Measurements from ENCODE around the gene DCHS1.

Gene DCHS1

GRCh38 chr11:6588018-6588417 is 67.6 kb downstream of the DCHS1 start:
- Histone ChIP-seq H3K36me3 (ENCODE audit: control insufficient read depth, insufficient read depth, low read length) (no peaks in the 10 kb centered on the region), H3K27ac (ENCODE audit: insufficient read depth, low read depth, low read length, poor library complexity, severe bottlenecking) (no peak overlapping the region), H3K4me1 (ENCODE audit: control insufficient read depth, insufficient read depth, low read length) (peaks cover 5% of the 10 kb centered on the region), H3K9me3 (ENCODE audit: control insufficient read depth, low read length) (no peaks in the 10 kb centered on the region), H3K27me3 (ENCODE audit: control insufficient read depth, insufficient read depth, low read length, poor library complexity, severe bottlenecking) (no peaks in the 10 kb centered on the region), H3K4me3 (ENCODE audit: insufficient read depth, low read depth, low read length) (no peak overlapping the region)
- no CpG with 5 or more reads among the region's 1 CpG for WGBS, 2 experiments

DNA sequence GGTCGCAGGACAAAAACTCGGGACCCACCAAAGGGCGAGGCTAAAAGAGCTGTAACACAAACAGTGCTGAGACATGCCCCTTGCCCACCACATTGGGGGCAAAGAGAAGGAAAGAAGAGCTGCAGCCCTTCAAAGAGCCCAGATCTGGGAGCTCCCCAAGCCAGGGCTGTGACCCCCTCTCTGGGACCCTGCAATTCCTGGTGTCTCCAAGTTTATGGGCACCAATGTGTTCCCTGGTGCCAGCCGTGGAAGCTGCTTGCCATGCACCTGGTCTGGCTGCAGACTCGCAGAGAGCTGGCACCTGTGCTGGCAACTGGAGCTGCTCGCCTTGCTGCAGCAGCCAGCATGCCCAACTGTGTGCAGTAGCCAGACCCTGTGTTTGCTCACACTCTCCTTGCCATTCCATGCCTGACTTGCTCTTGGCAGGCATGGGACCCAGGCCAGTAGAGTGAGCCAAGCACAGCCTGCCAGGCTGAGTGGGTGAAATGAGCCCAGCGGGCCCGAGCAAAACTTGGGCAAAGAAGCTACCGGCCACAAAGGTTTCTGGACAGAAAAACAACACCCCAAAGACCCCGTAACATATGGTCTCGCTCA is 68.2 kb downstream of the DCHS1 start:
- Histone ChIP-seq H3K27ac (ENCODE audit: insufficient read depth, low read depth, low read length, poor library complexity, severe bottlenecking) (no peak overlapping the region), H3K36me3 (ENCODE audit: control insufficient read depth, insufficient read depth, low read length) (no peaks in the 10 kb centered on the region), H3K4me1 (ENCODE audit: control insufficient read depth, insufficient read depth, low read length) (peaks cover 4% of the 10 kb centered on the region), H3K27me3 (ENCODE audit: control insufficient read depth, insufficient read depth, low read length, poor library complexity, severe bottlenecking) (no peaks in the 10 kb centered on the region), H3K4me3 (ENCODE audit: insufficient read depth, low read depth, low read length) (no peak overlapping the region), H3K9me3 (ENCODE audit: control insufficient read depth, low read length) (no peaks in the 10 kb centered on the region)
- 92 to 95% methylated on average over 11 of the region's 11 CpGs for WGBS, 2 experiments

GRCh38 chr11:6586434-6587359 is 68.9 kb downstream of the DCHS1 start:
- Histone ChIP-seq H3K4me1 (ENCODE audit: control insufficient read depth, insufficient read depth, low read length) (no peaks in the 10 kb centered on the region), H3K27ac (ENCODE audit: insufficient read depth, low read depth, low read length, poor library complexity, severe bottlenecking) (no peak overlapping the region), H3K4me3 (ENCODE audit: insufficient read depth, low read depth, low read length) (no peak overlapping the region), H3K27me3 (ENCODE audit: control insufficient read depth, insufficient read depth, low read length, poor library complexity, severe bottlenecking) (no peaks in the 10 kb centered on the region), H3K36me3 (ENCODE audit: control insufficient read depth, insufficient read depth, low read length) (no peaks in the 10 kb centered on the region), H3K9me3 (ENCODE audit: control insufficient read depth, low read length) (no peaks in the 10 kb centered on the region)
- WGBS, 2 experiments: 92 to 93% methylated on average over 25 of the region's 25 CpGs

DNA sequence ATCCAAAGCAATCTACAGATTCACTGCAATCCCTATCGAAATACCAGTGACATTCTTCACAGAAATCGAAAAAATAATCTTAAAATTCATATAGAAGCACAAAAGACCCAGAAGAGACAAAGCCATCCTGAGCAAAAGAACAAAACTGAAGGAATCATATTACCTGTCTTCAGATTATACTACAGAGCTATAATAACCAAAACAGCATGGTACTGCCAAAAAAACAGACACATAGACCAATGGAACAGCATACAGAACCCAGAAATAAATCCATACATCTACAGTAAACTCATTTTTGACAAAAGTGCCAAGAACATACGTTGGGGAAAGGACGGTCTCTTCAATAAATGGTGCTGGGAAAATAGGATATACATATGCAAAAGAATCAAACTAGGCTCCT is 71.1 kb downstream of the DCHS1 start:
- Histone ChIP-seq H3K4me3 (ENCODE audit: insufficient read depth, low read depth, low read length) (no peak overlapping the region), H3K9me3 (ENCODE audit: control insufficient read depth, low read length) (no peaks in the 10 kb centered on the region), H3K27ac (ENCODE audit: insufficient read depth, low read depth, low read length, poor library complexity, severe bottlenecking) (no peak overlapping the region), H3K4me1 (ENCODE audit: control insufficient read depth, insufficient read depth, low read length) (no peaks in the 10 kb centered on the region), H3K27me3 (ENCODE audit: control insufficient read depth, insufficient read depth, low read length, poor library complexity, severe bottlenecking) (no peaks in the 10 kb centered on the region), H3K36me3 (ENCODE audit: control insufficient read depth, insufficient read depth, low read length) (no peaks in the 10 kb centered on the region)
- WGBS, 2 experiments: 95% methylated on average over 3 to 4 of the region's 4 CpGs

DNA sequence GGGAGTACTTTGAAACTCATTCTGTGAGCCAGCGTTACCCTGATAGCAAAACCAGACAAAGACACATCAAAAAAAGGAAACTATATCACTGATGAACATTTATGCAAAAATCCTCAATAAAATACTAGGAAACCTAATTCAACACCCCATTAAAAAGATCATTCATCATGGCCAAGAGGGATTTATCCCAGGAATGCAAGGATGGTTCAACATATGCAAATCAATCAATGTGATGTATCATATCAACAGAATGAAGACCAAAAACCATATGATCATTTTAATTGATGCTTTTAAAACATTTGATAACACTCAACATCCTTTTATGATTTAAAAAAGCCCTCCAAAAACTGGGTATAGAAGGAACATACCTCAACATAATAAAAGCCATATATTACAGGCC is 72.0 kb downstream of the DCHS1 start:
- WGBS, 2 experiments: 73 to 87% methylated on average over 1 of the region's 1 CpG

DNA sequence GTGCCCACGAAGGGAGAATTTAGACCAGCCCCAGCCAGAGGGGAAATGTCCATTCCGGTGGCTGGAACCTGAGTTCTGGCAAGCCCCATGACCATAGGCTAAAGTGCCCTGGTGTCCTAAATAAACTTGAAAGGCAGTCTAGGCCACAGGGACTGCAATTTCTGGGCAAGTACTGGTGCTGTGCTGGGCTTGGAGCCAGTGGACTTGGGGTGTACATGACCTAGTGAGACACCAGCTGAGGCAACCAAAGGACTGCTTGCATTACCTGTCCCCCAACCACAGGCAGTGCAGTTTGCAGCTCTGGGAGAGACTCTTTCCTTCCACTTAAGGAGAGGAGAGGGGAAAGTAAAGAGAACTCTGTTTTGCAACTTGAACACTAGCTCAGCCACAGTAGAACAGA is 75.9 kb downstream of the DCHS1 start:
- WGBS, 2 experiments: 88 to 93% methylated on average over 2 of the region's 2 CpGs
- Histone ChIP-seq H3K9me3 (ENCODE audit: control insufficient read depth, low read length) (no peaks in the 10 kb centered on the region), H3K27me3 (ENCODE audit: control insufficient read depth, insufficient read depth, low read length, poor library complexity, severe bottlenecking) (no peaks in the 10 kb centered on the region), H3K27ac (ENCODE audit: insufficient read depth, low read depth, low read length, poor library complexity, severe bottlenecking) (no peak overlapping the region), H3K4me3 (ENCODE audit: insufficient read depth, low read depth, low read length) (no peak overlapping the region), H3K36me3 (ENCODE audit: control insufficient read depth, insufficient read depth, low read length) (no peaks in the 10 kb centered on the region), H3K4me1 (ENCODE audit: control insufficient read depth, insufficient read depth, low read length) (no peaks in the 10 kb centered on the region)

More for the DNA sequence above, 72.0 kb downstream of the DCHS1 start:
- Histone ChIP-seq H3K27ac (ENCODE audit: insufficient read depth, low read depth, low read length, poor library complexity, severe bottlenecking) (no peak overlapping the region), H3K4me1 (ENCODE audit: control insufficient read depth, insufficient read depth, low read length) (no peaks in the 10 kb centered on the region), H3K9me3 (ENCODE audit: control insufficient read depth, low read length) (no peaks in the 10 kb centered on the region), H3K27me3 (ENCODE audit: control insufficient read depth, insufficient read depth, low read length, poor library complexity, severe bottlenecking) (no peaks in the 10 kb centered on the region), H3K36me3 (ENCODE audit: control insufficient read depth, insufficient read depth, low read length) (no peaks in the 10 kb centered on the region), H3K4me3 (ENCODE audit: insufficient read depth, low read depth, low read length) (no peak overlapping the region)

DNA sequence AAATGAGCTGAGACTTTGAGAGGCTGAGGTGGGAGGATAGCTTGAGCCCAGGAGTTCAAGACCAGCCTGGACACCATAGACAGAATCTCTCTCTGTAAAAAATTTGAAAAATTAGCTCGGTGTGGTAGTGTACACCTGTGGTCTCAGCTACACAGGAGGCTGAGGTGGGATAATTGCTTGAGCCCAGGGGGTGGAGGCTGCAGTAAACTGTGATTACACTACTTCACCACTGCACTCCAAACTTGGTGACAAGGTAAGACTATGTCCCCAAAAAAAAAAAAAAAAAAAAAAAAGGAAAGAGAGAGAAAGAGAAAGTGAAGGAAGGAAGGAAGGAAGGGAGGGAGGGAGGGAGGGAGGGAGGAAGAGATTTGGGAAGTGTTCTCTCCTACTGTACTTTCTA is 77.5 kb downstream of the DCHS1 start:
- H3K27ac ChIP-seq (ENCODE audit: insufficient read depth, low read depth, low read length, poor library complexity, severe bottlenecking): no peak overlapping the region
- H3K9me3 ChIP-seq (ENCODE audit: control insufficient read depth, low read length): no peaks in the 10 kb centered on the region
- no peaks in the 10 kb centered on the region for H3K36me3 ChIP-seq (ENCODE audit: control insufficient read depth, insufficient read depth, low read length)
- 80 to 93% methylated on average over 1 of the region's 1 CpG for WGBS, 2 experiments
- no peaks in the 10 kb centered on the region for H3K4me1 ChIP-seq (ENCODE audit: control insufficient read depth, insufficient read depth, low read length)
- H3K4me3 ChIP-seq (ENCODE audit: insufficient read depth, low read depth, low read length): no peak overlapping the region
- no peaks in the 10 kb centered on the region for H3K27me3 ChIP-seq (ENCODE audit: control insufficient read depth, insufficient read depth, low read length, poor library complexity, severe bottlenecking)

GRCh38 chr11:6576471-6577373 is 78.9 kb downstream of the DCHS1 start:
- Histone ChIP-seq H3K36me3 (ENCODE audit: control insufficient read depth, insufficient read depth, low read length) (no peaks in the 10 kb centered on the region), H3K27me3 (ENCODE audit: control insufficient read depth, insufficient read depth, low read length, poor library complexity, severe bottlenecking) (no peaks in the 10 kb centered on the region), H3K9me3 (ENCODE audit: control insufficient read depth, low read length) (no peaks in the 10 kb centered on the region), H3K27ac (ENCODE audit: insufficient read depth, low read depth, low read length, poor library complexity, severe bottlenecking) (no peak overlapping the region), H3K4me3 (ENCODE audit: insufficient read depth, low read depth, low read length) (no peak overlapping the region), H3K4me1 (ENCODE audit: control insufficient read depth, insufficient read depth, low read length) (no peaks in the 10 kb centered on the region)
- 80 to 89% methylated on average over 5 to 6 of the region's 6 CpGs for whole genome bisulfite sequencing, 2 experiments

GRCh38 chr11:6574816-6575715 is 80.5 kb downstream of the DCHS1 start:
- no peak overlapping the region for H3K27ac ChIP-seq (ENCODE audit: insufficient read depth, low read depth, low read length, poor library complexity, severe bottlenecking)
- 94 to 96% methylated on average over 6 of the region's 6 CpGs for WGBS, 2 experiments
- no peaks in the 10 kb centered on the region for H3K36me3 ChIP-seq (ENCODE audit: control insufficient read depth, insufficient read depth, low read length)
- no peaks in the 10 kb centered on the region for H3K4me1 ChIP-seq (ENCODE audit: control insufficient read depth, insufficient read depth, low read length)
- no peak overlapping the region for H3K4me3 ChIP-seq (ENCODE audit: insufficient read depth, low read depth, low read length)
- H3K27me3 ChIP-seq (ENCODE audit: control insufficient read depth, insufficient read depth, low read length, poor library complexity, severe bottlenecking): no peaks in the 10 kb centered on the region
- H3K9me3 ChIP-seq (ENCODE audit: control insufficient read depth, low read length): no peaks in the 10 kb centered on the region

Data from ectodermal cell (in vitro differentiated cells).